ENCODE results near the gene PPP1R3F.

DNA sequence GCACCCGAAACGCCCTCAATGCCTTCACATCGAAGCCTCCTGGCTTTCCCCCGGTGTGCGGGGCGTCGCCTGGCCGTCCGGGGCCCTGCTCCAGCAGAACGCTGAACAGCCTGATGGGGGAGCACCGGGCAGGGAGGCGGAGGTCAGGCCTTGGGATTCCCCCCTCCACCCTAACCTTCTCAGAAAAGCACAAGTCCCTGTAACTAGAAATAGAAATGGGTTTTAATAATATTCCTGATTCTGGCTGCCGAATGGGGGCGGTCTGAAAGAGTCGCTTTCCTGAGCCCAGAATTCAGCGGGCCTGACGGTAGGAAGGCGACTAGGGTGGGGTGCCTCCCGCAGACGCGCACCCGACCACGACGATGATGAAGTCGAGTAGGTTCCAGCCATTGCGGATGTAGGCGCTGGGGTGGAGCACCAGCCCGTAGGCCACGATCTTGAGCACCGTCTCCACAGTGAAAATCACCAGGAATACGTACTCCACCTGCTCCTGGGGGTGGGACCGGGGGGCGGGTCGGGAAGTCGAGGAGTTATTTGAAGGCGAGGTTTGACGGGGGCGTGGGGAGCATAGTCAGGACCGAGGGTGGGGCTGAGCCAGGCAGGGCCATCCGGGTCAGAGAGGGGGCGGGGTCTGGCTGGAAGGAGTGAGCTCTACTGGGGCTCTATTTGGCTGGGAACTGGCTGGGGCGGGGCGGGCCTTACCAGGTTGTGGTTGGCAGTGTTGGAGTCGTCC is 38.9 kb upstream of the PPP1R3F start:
- TF ChIP-seq POLR2AphosphoS5 (IDR thresholded peaks at IDR 0.05; ENCODE audit: borderline replicate concordance, low read depth, low read length) = no peak
- TF ChIP-seq EZH2 (IDR thresholded peaks at IDR 0.05) = no peak
- no peak for TF ChIP-seq FOXP2 (optimal IDR thresholded peaks at IDR 0.05; ENCODE audit: control extremely low read depth, extremely low read length, insufficient read depth)

Measured in SK-N-MC (cell line).